SK-N-SH treated with all-trans-retinoic acid at 6 μM for 48 hours (cell line): Measurements from ENCODE around the gene RAB7A.

Source experiments
- ATAC-seq: fragments of 200-7000 bp; cut with Tn5 transposase; 3 replicates; pipeline ENCODE4 v1.9.1; 2020; ENCODE audit warnings: mild to moderate bottlenecking, moderate library complexity
- BACH2 ChIP-seq: fragments of 250-450 bp; sonication (Bioruptor Pico); IDR thresholded peaks from 2 replicates; pipeline ENCODE4 v1.9.0; 2021; ENCODE audit warnings: mild to moderate bottlenecking, borderline replicate concordance
- CSDC2 ChIP-seq: fragments of 250-450 bp; sonication (Bioruptor Pico); IDR thresholded peaks from 2 replicates; pipeline ENCODE4 v1.5.0; 2020; ENCODE audit warnings: mild to moderate bottlenecking, moderate library complexity
- ESRRG ChIP-seq: fragments of 250-450 bp; sonication (Bioruptor Pico); IDR thresholded peaks from 2 replicates; pipeline ENCODE4 v1.6.1; 2021; ENCODE audit warnings: mild to moderate bottlenecking
- GLIS3 ChIP-seq: fragments of 250-450 bp; sonication (Bioruptor Pico); IDR thresholded peaks from 2 replicates; pipeline ENCODE4 v1.5.0; 2020; ENCODE audit warnings: mild to moderate bottlenecking, moderate library complexity
- ISL1 ChIP-seq: fragments of 250-450 bp; sonication (Bioruptor Pico); IDR thresholded peaks from 2 replicates; pipeline ENCODE4 v2.1.2; 2022; ENCODE audit warnings: mild to moderate bottlenecking, moderate library complexity
- OSR1 ChIP-seq: fragments of 250-450 bp; sonication (Bioruptor Pico); IDR thresholded peaks from 2 replicates; pipeline ENCODE4 v1.8.0; 2022; ENCODE audit warnings: moderate library complexity, mild to moderate bottlenecking, inconsistent platforms
- PPARA ChIP-seq: fragments of 250-450 bp; sonication (Bioruptor Pico); IDR thresholded peaks from 2 replicates; pipeline ENCODE4 v1.5.0; 2020; ENCODE audit warnings: mild to moderate bottlenecking, borderline replicate concordance
- RARB ChIP-seq: fragments of 250-450 bp; sonication (Bioruptor Pico); IDR thresholded peaks from 2 replicates; pipeline ENCODE4 v1.8.0; 2021; ENCODE audit warnings: mild to moderate bottlenecking, moderate library complexity
- SNAI2 ChIP-seq: fragments of 250-450 bp; sonication (Bioruptor Pico); IDR thresholded peaks from 2 replicates; pipeline ENCODE4 v1.5.0; 2020; ENCODE audit warnings: mild to moderate bottlenecking, moderate library complexity
- TCF4 ChIP-seq: fragments of 250-450 bp; sonication (Bioruptor Pico); IDR thresholded peaks from 2 replicates; pipeline ENCODE4 v1.8.0; 2021; ENCODE audit warnings: mild to moderate bottlenecking, moderate library complexity, borderline replicate concordance
- TOX ChIP-seq: fragments of 250-450 bp; sonication (Bioruptor Pico); IDR thresholded peaks from 2 replicates; pipeline ENCODE4 v1.8.0; 2021; ENCODE audit warnings: mild to moderate bottlenecking, moderate library complexity, borderline replicate concordance
- ZC3H10 ChIP-seq: fragments of 250-450 bp; sonication (Bioruptor Pico); IDR thresholded peaks from 2 replicates; pipeline ENCODE4 v1.5.1; 2021; ENCODE audit warnings: mild to moderate bottlenecking, moderate library complexity
- ZFP3 ChIP-seq: fragments of 250-450 bp; sonication (Bioruptor Pico); IDR thresholded peaks from 2 replicates; pipeline ENCODE4 v1.5.0; 2020; ENCODE audit warnings: mild to moderate bottlenecking, moderate library complexity
- ZFP30 ChIP-seq: fragments of 450-650 bp; formaldehyde crosslinking; IDR thresholded peaks from 2 replicates; pipeline ENCODE4 v1.5.0; 2022; ENCODE audit warnings: mild to moderate bottlenecking, moderate library complexity
- ZNF565 ChIP-seq: fragments of 450-650 bp; formaldehyde crosslinking; conservative IDR thresholded peaks from 2 replicates; pipeline ENCODE4 v1.5.0; 2020; ENCODE audit warnings: low read depth, mild to moderate bottlenecking, moderate library complexity
- ZNF70 ChIP-seq: fragments of 450-650 bp; formaldehyde crosslinking; IDR thresholded peaks from 2 replicates; pipeline ENCODE4 v1.5.0; 2020; ENCODE audit warnings: mild to moderate bottlenecking, moderate library complexity
- ZNF8 ChIP-seq: fragments of 450-650 bp; formaldehyde crosslinking; IDR thresholded peaks from 2 replicates; pipeline ENCODE4 v1.5.0; 2020; ENCODE audit warnings: mild to moderate bottlenecking, moderate library complexity
- TF ChIP-seq, protein P1 (sequence below): fragments of 250-450 bp; sonication (Bioruptor Pico); IDR thresholded peaks from 2 replicates; pipeline ENCODE4 v1.5.1; 2020; ENCODE audit warnings: low read depth, mild to moderate bottlenecking, moderate library complexity
- TF ChIP-seq, protein P2 (sequence below): fragments of 250-450 bp; sonication (Bioruptor Pico); IDR thresholded peaks from 2 replicates; pipeline ENCODE4 v1.8.0; 2020; ENCODE audit warnings: mild to moderate bottlenecking, moderate library complexity, borderline replicate concordance
- TF ChIP-seq, protein P3 (sequence below): fragments of 250-450 bp; sonication (Bioruptor Pico); IDR thresholded peaks from 2 replicates; pipeline ENCODE4 v1.5.1; 2021; ENCODE audit warnings: mild to moderate bottlenecking, moderate library complexity
- TF ChIP-seq, protein P4 (sequence below): fragments of 250-450 bp; sonication (Bioruptor Pico); IDR thresholded peaks from 2 replicates; pipeline ENCODE4 v1.5.0; 2020; ENCODE audit warnings: mild to moderate bottlenecking, moderate library complexity

The RAB7A gene

DNA sequence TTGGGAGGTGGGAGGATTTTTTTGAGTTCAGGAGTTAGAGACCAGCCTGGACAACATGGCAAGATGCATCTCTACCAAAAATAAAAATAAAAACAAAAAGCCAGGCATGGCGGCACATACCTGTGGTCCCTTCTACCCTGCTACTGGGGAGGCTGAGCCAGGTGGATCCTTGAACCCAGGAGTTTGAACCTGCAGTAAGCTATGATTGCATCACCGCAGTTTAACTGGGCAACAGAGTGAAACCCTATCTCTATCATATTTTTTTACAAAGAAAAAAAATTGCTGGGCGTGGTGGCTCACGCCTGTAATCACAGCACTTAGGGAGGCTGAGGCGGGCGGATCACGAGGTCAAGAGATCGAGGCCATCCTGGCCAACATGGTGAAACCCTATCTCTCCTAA, 39.5 kb upstream of the RAB7A start:
- ATAC-seq = no peak
- TF ChIP-seq ZNF565 (CRISPR knock-in tag) (no peak), TCF4 (CRISPR knock-in tag) (no peak), BACH2 (CRISPR knock-in tag) (no peak)
- TF ChIP-seq, protein P1, sequence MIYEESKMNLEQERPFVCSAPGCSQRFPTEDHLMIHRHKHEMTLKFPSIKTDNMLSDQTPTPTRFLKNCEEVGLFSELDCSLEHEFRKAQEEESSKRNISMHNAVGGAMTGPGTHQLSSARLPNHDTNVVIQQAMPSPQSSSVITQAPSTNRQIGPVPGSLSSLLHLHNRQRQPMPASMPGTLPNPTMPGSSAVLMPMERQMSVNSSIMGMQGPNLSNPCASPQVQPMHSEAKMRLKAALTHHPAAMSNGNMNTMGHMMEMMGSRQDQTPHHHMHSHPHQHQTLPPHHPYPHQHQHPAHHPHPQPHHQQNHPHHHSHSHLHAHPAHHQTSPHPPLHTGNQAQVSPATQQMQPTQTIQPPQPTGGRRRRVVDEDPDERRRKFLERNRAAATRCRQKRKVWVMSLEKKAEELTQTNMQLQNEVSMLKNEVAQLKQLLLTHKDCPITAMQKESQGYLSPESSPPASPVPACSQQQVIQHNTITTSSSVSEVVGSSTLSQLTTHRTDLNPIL = no peak
- TF ChIP-seq, protein P2, sequence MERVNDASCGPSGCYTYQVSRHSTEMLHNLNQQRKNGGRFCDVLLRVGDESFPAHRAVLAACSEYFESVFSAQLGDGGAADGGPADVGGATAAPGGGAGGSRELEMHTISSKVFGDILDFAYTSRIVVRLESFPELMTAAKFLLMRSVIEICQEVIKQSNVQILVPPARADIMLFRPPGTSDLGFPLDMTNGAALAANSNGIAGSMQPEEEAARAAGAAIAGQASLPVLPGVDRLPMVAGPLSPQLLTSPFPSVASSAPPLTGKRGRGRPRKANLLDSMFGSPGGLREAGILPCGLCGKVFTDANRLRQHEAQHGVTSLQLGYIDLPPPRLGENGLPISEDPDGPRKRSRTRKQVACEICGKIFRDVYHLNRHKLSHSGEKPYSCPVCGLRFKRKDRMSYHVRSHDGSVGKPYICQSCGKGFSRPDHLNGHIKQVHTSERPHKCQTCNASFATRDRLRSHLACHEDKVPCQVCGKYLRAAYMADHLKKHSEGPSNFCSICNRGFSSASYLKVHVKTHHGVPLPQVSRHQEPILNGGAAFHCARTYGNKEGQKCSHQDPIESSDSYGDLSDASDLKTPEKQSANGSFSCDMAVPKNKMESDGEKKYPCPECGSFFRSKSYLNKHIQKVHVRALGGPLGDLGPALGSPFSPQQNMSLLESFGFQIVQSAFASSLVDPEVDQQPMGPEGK = no peak
- TF ChIP-seq, protein P3, sequence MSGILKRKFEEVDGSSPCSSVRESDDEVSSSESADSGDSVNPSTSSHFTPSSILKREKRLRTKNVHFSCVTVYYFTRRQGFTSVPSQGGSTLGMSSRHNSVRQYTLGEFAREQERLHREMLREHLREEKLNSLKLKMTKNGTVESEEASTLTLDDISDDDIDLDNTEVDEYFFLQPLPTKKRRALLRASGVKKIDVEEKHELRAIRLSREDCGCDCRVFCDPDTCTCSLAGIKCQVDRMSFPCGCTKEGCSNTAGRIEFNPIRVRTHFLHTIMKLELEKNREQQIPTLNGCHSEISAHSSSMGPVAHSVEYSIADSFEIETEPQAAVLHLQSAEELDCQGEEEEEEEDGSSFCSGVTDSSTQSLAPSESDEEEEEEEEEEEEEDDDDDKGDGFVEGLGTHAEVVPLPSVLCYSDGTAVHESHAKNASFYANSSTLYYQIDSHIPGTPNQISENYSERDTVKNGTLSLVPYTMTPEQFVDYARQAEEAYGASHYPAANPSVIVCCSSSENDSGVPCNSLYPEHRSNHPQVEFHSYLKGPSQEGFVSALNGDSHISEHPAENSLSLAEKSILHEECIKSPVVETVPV = no peak
- TF ChIP-seq, all 23 proteins: peak for 0

DNA sequence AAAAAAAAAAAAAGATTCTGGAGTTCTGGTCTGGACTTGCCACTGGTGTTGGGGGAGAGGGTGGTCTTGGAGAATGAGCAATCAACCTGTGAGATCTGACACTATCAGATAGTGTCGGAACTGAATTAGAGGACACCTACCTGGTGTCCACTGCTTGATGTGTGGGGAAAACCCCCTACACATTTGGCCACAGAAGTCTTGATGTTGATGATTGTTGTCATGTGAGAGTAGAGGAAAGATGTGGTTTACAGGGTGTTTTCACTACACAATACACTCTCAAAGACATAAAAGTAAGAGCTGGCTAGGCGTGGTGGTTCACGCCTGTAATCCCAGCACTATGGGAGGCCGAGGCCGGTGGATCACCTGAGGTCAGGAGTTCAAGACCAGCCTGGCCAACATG, 36.9 kb upstream of the RAB7A start:
- no peak for ATAC-seq
- TF ChIP-seq BACH2 (CRISPR knock-in tag) (no peak), ZFP3 (CRISPR knock-in tag) (no peak), CSDC2 (CRISPR knock-in tag) (no peak), ZC3H10 (CRISPR knock-in tag) (no peak), ZNF565 (CRISPR knock-in tag) (no peak), GLIS3 (CRISPR knock-in tag) (no peak), OSR1 (CRISPR knock-in tag) (no peak), TOX (CRISPR knock-in tag) (no peak), ESRRG (no peak), RARB (no peak), PPARA (CRISPR knock-in tag) (no peak), ZFP30 (CRISPR knock-in tag) (no peak)
- TF ChIP-seq, protein P3 = no peak

DNA sequence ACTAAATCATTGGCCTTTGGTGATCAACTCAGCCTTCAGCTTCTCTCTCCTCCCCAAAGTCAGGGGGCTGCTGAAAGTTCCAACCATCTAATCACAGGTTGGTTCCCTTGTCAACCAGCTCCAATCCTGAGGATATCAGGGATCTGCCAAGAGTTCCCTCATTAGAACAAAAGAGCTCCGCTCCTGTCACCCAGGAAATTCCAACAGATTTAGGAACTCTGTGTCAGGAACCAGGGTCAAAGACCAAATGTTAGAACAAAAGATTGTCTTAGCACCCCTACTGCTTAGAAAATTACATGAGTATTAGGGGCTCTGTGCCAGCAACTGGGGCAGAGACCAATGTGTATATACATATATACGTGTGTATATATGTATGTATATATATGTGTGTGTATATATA, 32.3 kb upstream of the RAB7A start:
- no peak for ATAC-seq
- TF ChIP-seq ESRRG (no peak), ISL1 (no peak), TCF4 (CRISPR knock-in tag) (no peak), ZFP30 (CRISPR knock-in tag) (no peak), ZNF8 (CRISPR knock-in tag) (no peak), ZNF70 (no peak), SNAI2 (CRISPR knock-in tag) (no peak), BACH2 (CRISPR knock-in tag) (no peak), TOX (CRISPR knock-in tag) (no peak), OSR1 (CRISPR knock-in tag) (no peak)
- TF ChIP-seq, protein P3 = no peak
- TF ChIP-seq, protein P4, sequence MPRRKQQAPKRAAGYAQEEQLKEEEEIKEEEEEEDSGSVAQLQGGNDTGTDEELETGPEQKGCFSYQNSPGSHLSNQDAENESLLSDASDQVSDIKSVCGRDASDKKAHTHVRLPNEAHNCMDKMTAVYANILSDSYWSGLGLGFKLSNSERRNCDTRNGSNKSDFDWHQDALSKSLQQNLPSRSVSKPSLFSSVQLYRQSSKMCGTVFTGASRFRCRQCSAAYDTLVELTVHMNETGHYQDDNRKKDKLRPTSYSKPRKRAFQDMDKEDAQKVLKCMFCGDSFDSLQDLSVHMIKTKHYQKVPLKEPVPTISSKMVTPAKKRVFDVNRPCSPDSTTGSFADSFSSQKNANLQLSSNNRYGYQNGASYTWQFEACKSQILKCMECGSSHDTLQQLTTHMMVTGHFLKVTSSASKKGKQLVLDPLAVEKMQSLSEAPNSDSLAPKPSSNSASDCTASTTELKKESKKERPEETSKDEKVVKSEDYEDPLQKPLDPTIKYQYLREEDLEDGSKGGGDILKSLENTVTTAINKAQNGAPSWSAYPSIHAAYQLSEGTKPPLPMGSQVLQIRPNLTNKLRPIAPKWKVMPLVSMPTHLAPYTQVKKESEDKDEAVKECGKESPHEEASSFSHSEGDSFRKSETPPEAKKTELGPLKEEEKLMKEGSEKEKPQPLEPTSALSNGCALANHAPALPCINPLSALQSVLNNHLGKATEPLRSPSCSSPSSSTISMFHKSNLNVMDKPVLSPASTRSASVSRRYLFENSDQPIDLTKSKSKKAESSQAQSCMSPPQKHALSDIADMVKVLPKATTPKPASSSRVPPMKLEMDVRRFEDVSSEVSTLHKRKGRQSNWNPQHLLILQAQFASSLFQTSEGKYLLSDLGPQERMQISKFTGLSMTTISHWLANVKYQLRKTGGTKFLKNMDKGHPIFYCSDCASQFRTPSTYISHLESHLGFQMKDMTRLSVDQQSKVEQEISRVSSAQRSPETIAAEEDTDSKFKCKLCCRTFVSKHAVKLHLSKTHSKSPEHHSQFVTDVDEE (CRISPR knock-in tag) = no peak
- TF ChIP-seq, protein P1 = no peak
- TF ChIP-seq, protein P2 = no peak
